HEK293T (cell line): ENCODE measurements around the gene SFI1.

Source experiments
- FOXM1 ChIP-seq: fragments of 450-650 bp; IDR thresholded peaks from 2 replicates; pipeline ENCODE4 v1.6.1; 2017; ENCODE audit warnings: mild to moderate bottlenecking, borderline replicate concordance
- HDGF ChIP-seq: fragments of 450-650 bp; IDR thresholded peaks from 2 replicates; pipeline ENCODE4 v1.6.1; 2017; ENCODE audit warnings: antibody characterized with exemption, borderline replicate concordance

DNA sequence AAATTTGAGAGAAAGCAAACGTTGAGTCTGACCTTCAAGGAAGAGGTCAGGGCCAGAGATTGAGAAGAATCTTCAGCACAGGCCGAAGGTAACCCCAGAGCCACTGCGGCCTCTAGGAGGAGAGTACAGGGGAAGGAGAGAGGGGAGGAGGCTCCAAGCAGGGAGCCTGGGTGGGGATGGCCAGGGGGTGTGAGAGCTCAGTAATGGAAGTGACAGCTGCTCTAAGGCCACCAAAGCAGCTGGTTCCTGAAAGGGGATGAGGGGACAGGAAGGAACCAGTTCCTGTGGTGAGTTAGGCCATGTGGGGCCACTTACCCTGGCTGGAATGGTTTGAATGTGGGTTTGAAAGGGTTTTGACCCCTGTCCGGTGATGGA is 119.6 kb downstream of the SFI1 start:
- TF ChIP-seq HDGF (no peak), FOXM1 (no peak)
